Tibial nerve (tissue), 3 donors: ENCODE measurements around the gene SORBS1.

Experiments used
- CTCF ChIP-seq, 5 experiments: fragments of 200-600 bp in 3 of 5; fragments of 450-650 bp in 2 of 5; sonication (generic) in 3 of 5; IDR thresholded peaks; one replicate each; pipeline ENCODE4 v1.5.1; 2016 to 2019; ENCODE audit warnings: antibody characterized with exemption in 5 of 5, mild to moderate bottlenecking in 3 of 5, moderate library complexity in 2 of 5
- POLR2A ChIP-seq, 2 donors: fragments of 450-650 bp; IDR thresholded peaks; one replicate each; pipeline ENCODE4 v1.6.1; 2017; ENCODE audit warnings: antibody characterized with exemption in 2 of 2, mild to moderate bottlenecking in 2 of 2, moderate library complexity in 2 of 2

- TF ChIP-seq POLR2A (IDR thresholded peaks at IDR 0.05) (no peak), CTCF (IDR thresholded peaks at IDR 0.05) (no peak)
These were observed 16.2 kb downstream of the SORBS1 start for GRCh38 chr10:95544783-95545500.
